Neural progenitor cell (in vitro differentiated cells): Measurements from ENCODE around the gene FBXW11. TPM values are rescaled to one million over a fixed set of nuclear protein-coding genes. Genes with fewer than 3 reads are reported as not detected.
A peak's percentile ranks its signal among the peaks of the same experiment; 100 is the strongest.

ENCODE experiments used
- DNase-seq: peaks from one replicate; pipeline ENCODE4 v3.0.0-alpha.2; 2016; ENCODE audit warnings: low spot score
- H2AFZ ChIP-seq: fragments of 200-600 bp; sonication (generic); replicated peaks from 2 replicates; pipeline ENCODE4 v1.6.1; 2016; ENCODE audit warnings: antibody characterized with exemption
- H3F3A ChIP-seq: fragments of 200-600 bp; sonication (generic); 2 replicates; pipeline ENCODE4 v1.6.1; 2016; ENCODE audit warnings: antibody characterized with exemption, low read depth
- H3K27ac ChIP-seq: fragments of 200-600 bp; sonication (generic); 2 replicates; pipeline ENCODE4 v1.5.1; 2016; ENCODE audit warnings: mild to moderate bottlenecking
- H3K27me3 ChIP-seq: fragments of 200-600 bp; sonication (generic); 2 replicates; pipeline ENCODE4 v1.6.1; 2016; ENCODE audit warnings: mild to moderate bottlenecking, moderate library complexity
- H3K36me3 ChIP-seq: fragments of 200-600 bp; sonication (generic); 2 replicates; pipeline ENCODE4 v1.5.1; 2016
- H3K4me1 ChIP-seq: fragments of 200-600 bp; sonication (generic); 2 replicates; pipeline ENCODE4 v1.6.1; 2016; ENCODE audit warnings: mixed run types
- H3K4me2 ChIP-seq: fragments of 200-600 bp; sonication (generic); 2 replicates; pipeline ENCODE4 v1.6.1; 2016
- H3K4me3 ChIP-seq: fragments of 200-600 bp; sonication (generic); 2 replicates; pipeline ENCODE4 v1.5.1; 2016
- H3K79me2 ChIP-seq: fragments of 200-600 bp; sonication (generic); 2 replicates; pipeline ENCODE4 v1.6.1; 2016; ENCODE audit warnings: low read depth
- H3K9ac ChIP-seq: fragments of 200-600 bp; sonication (generic); 2 replicates; pipeline ENCODE4 v1.6.1; 2016
- H3K9me3 ChIP-seq: fragments of 200-600 bp; sonication (generic); 2 replicates; pipeline ENCODE4 v1.5.1; 2016; ENCODE audit warnings: low read depth
- H4K20me1 ChIP-seq: fragments of 200-600 bp; sonication (generic); 2 replicates; pipeline ENCODE4 v1.6.1; 2016; ENCODE audit warnings: low read depth
- H3K27ac Mint-ChIP-seq: 3 replicates; pipeline ENCODE4 v1.8.0; 2021; ENCODE audit warnings: mixed read lengths
- H3K27me3 Mint-ChIP-seq: 2 replicates; pipeline ENCODE4 v1.8.0; 2022; ENCODE audit warnings: low read depth, mild to moderate bottlenecking, inconsistent platforms, moderate library complexity, mixed read lengths; ENCODE audit not compliant: insufficient read depth
- H3K36me3 Mint-ChIP-seq: 3 replicates; pipeline ENCODE4 v1.8.0; 2021; ENCODE audit warnings: mixed read lengths
- H3K4me1 Mint-ChIP-seq: 3 replicates; pipeline ENCODE4 v1.8.0; 2021; ENCODE audit warnings: mixed read lengths
- H3K4me3 Mint-ChIP-seq: 3 replicates; pipeline ENCODE4 v1.8.0; 2021; ENCODE audit warnings: mild to moderate bottlenecking, moderate library complexity, mixed read lengths
- H3K9me3 Mint-ChIP-seq: 3 replicates; pipeline ENCODE4 v1.8.0; 2020; ENCODE audit warnings: mixed read lengths
- CTCF ChIP-seq: fragments of 200-600 bp; sonication (generic); IDR thresholded peaks from 2 replicates; pipeline ENCODE4 v1.5.1; 2017; ENCODE audit warnings: antibody characterized with exemption, mild to moderate bottlenecking
- EZH2 ChIP-seq: fragments of 200-600 bp; sonication (generic); IDR thresholded peaks from 2 replicates; pipeline ENCODE4 v1.6.1; 2017; ENCODE audit warnings: antibody characterized with exemption, mild to moderate bottlenecking, moderate library complexity
- EZH2phosphoT487 ChIP-seq: fragments of 200-600 bp; sonication (generic); IDR thresholded peaks from 2 replicates; pipeline ENCODE4 v1.6.1; 2017; ENCODE audit warnings: antibody characterized with exemption
- total RNA-seq: library from RNA; depleted of rRNA; stranded (reverse); fragments of >200 nt; gene quantifications from 2 replicates; pipeline ENCODE4 v1.2.3, GENCODE V29; 2015; ENCODE audit warnings: low replicate concordance

FBXW11 gene
- total RNA-seq, 1 donor from 2014 or later: 79.1 TPM

DNA sequence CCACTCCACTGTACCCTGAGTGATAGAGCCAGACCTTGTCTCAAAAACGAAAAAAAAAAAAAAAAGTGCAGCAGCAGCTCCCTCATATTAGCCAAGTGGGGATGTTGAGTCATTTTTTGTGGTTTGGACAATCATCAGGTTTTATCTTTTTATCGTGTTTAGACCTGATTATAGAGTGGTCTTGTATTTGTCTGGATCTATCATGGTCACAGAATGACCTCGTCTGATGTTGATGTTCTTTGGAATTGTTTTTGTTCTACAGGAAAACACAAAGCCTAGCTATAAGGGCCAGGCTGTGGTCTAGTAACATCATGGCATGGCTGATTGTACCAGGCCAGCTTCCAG is 1.6 kb upstream of the FBXW11 start:
- Histone ChIP-seq H3K4me3 (peak overlapping the region; percentile 96), H4K20me1 (peaks cover 23% of the 10 kb centered on the region), H3K4me1 (peaks cover 32% of the 10 kb centered on the region), H3K9me3 (no peaks in the 10 kb centered on the region), H3K4me2 (peak overlapping the region; percentile 79), H3K79me2 (peaks cover 48% of the 10 kb centered on the region), H3K27me3 (no peaks in the 10 kb centered on the region), H3K9ac (no peak overlapping the region), H2AFZ (no peak overlapping the region), H3K36me3 (no peaks in the 10 kb centered on the region), H3K27ac (no peak overlapping the region), H3F3A (peaks cover 55% of the 10 kb centered on the region)
- no peaks in the 10 kb centered on the region for H3K36me3 Mint-ChIP-seq
- no peak for DNase-seq
- TF ChIP-seq EZH2 (no peak), EZH2phosphoT487 (no peak), CTCF (no peak)
- H3K27ac Mint-ChIP-seq: no peak overlapping the region
- H3K4me1 Mint-ChIP-seq: peaks cover 37% of the 10 kb centered on the region
- H3K27me3 Mint-ChIP-seq: peaks cover 2% of the 10 kb centered on the region
- peak overlapping the region; percentile 96 for H3K4me3 Mint-ChIP-seq
- no peaks in the 10 kb centered on the region for H3K9me3 Mint-ChIP-seq

DNA sequence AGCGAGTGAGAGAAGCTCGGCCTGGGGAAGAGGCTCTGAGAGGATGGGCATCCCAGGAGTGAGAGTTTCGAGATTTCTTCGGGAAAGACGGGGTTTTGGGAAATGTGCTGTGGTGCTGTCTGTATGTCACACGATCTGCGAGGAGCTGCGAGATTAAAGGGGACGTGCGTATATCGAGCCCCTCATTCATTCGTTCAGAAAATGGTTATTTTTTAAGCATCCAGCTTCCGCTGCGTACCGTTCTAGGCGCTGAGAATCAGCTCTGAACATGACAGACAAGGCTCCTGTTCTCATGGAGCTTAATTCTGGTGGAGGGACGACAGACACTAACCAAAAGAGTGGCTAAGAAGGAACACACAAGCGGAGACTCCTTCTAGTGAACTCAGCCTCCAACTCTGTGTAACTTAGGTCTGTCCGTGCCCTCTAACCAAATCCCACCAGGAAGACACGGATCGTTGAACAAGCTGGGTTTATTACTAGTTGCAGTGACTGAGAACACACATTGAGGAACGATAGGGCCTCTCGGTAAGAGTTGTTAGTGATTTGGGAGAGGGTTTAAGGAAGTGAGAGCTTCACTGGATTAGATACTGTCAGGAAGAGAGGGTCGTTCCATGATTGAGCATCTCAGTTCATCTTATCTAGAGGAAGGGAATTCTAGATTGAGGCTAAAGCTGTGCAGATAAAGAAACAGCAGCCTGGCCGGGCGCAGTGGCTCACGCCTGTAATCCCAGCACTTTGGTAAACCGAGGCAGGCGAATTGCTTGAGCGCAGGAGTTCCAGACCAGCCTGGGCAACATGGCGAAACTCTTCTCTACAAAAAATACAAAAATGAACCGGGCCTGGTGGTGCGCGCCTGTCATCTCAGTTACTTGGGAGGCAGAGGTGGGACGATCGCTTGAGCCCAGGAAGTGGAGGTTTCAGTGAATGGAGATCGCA is 1.0 kb upstream of the FBXW11 start:
- Mint-ChIP-seq H3K9me3 (no peaks in the 10 kb centered on the region), H3K27me3 (peaks cover 2% of the 10 kb centered on the region), H3K4me3 (peak overlapping the region; percentile 96), H3K4me1 (peaks cover 37% of the 10 kb centered on the region), H3K27ac (peak overlapping the region; percentile 93), H3K36me3 (no peaks in the 10 kb centered on the region)
- peaks cover 55% of the 10 kb centered on the region for H3F3A ChIP-seq
- H3K27ac ChIP-seq: peak overlapping the region; percentile 34
- peak overlapping the region; percentile 96 for H3K4me3 ChIP-seq
- no peak for TF ChIP-seq EZH2phosphoT487
- TF ChIP-seq CTCF: no peak
- TF ChIP-seq EZH2: no peak
- H3K9me3 ChIP-seq: no peaks in the 10 kb centered on the region
- H2AFZ ChIP-seq: peak overlapping the region; percentile 100
- H3K4me2 ChIP-seq: peak overlapping the region; percentile 79
- peaks cover 29% of the 10 kb centered on the region for H4K20me1 ChIP-seq
- H3K27me3 ChIP-seq: no peaks in the 10 kb centered on the region
- H3K4me1 ChIP-seq: peaks cover 37% of the 10 kb centered on the region
- no peaks in the 10 kb centered on the region for H3K36me3 ChIP-seq
- peaks cover 54% of the 10 kb centered on the region for H3K79me2 ChIP-seq
- peak; percentile 51 for DNase-seq
- peak overlapping the region; percentile 51 for H3K9ac ChIP-seq

GRCh38 chr5:172005708-172006320 is 624 bp downstream of the FBXW11 start:
- H3K9ac ChIP-seq: peak overlapping the region; percentile 85
- peak; percentile 69 for DNase-seq
- H3K4me3 ChIP-seq: peak overlapping the region; percentile 96
- peaks cover 37% of the 10 kb centered on the region for H3K4me1 Mint-ChIP-seq
- H3K27me3 Mint-ChIP-seq: peaks cover 2% of the 10 kb centered on the region
- H3K36me3 Mint-ChIP-seq: peaks cover 3% of the 10 kb centered on the region
- H3K4me1 ChIP-seq: peaks cover 42% of the 10 kb centered on the region
- H2AFZ ChIP-seq: peak overlapping the region; percentile 100
- H3K27me3 ChIP-seq: no peaks in the 10 kb centered on the region
- no peak for TF ChIP-seq EZH2
- peaks cover 45% of the 10 kb centered on the region for H4K20me1 ChIP-seq
- H3K79me2 ChIP-seq: peaks cover 70% of the 10 kb centered on the region
- peak overlapping the region; percentile 79 for H3K4me2 ChIP-seq
- no peaks in the 10 kb centered on the region for H3K9me3 ChIP-seq
- peak overlapping the region; percentile 98 for H3K27ac Mint-ChIP-seq
- H3K36me3 ChIP-seq: no peaks in the 10 kb centered on the region
- H3K4me3 Mint-ChIP-seq: peak overlapping the region; percentile 96
- H3K27ac ChIP-seq: peak overlapping the region; percentile 96
- H3K9me3 Mint-ChIP-seq: no peaks in the 10 kb centered on the region
- H3F3A ChIP-seq: peaks cover 59% of the 10 kb centered on the region
